SKM-1 treated with dmso at 0.1 percent for 144 hours (cell line): ENCODE data around the gene IER5L.

Experiments
- DNase-seq: peaks from one replicate; lab custom pipeline; 2025; ENCODE audit not compliant: unreplicated experiment; lab: John Stamatoyannopoulos, UW

The IER5L gene

DNA sequence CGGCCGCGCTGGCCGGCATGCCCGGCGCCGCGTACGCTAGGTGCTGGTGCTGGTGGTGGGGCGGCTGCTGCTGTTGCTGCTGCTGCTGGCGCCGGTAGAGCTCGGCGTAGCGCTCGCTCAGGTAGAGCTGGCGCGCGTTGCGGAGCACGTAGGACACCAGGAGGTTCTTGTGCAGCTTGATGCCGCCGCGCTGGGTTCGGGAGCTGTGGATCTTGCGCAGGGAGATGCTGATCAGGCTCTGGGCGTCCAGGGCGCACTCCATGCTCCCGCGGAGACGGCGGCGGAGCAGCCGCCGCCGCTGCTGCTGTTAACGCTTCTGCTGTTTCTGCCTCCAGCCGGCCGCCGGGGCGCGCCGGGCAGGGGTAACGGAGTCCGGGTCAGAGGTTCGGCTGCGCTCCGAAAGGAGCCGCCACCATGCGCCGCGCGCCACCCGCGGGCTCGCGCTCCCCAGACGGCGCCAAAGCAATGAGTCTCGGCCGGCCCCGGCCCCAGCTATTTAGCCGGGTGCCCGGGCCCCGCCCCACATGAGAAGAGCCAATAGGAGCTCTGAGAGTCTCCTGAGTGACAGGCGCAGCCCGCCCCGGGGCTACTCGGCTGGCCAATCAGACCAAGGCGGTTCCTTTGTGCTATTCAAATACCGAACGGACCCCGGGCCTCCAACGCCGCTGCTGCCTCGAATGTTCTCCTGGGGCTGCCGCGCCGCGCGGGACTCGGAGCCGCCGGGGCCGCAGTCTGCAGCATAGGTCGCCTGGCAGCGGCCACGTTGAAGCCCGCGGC, at the start of gene IER5L:
IER5L (minus strand) TSS at position 471 of the 777 bp plus-strand sequence; CDS start at position 262, 209 bp downstream.
- peak; percentile 86 for DNase-seq

DNA sequence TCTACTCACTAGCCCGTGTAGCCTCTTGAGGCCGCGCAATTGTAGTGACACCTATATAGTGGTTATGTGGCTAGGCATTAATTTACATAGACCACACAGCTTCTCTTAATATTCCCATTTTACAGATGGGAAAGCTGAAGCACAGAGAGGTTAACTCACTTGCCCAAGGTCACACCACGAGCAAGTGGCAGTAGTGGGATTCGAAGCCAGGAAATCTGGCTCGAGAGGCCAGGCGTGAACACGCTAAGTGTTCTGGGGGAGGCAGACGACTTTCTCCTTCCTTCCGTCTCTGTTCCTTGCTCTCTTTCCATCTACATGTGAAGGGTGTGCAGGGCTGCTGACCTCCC, 49.8 kb upstream of the IER5L start:
- DNase-seq: no peak

DNA sequence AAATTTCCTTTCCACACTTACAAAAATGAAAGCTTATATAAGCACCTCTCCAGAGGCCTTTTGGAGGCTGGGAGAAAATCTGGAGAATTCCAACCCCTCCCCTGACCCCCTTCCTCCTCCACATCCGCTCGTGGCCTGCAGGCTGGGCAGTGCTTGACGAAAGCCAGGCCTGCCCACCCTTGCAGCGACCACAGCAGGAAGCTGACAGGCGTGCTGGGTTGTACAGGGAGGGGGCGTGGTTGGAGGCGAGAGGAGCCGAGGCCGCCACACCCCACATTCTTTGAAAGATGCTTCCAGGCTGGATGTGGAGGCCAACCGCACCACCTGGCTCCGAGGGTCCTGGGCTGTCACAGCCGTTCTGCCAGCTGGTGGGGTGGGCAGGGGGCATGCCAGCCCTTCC, 47.8 kb upstream of the IER5L start:
- no peak for DNase-seq

DNA sequence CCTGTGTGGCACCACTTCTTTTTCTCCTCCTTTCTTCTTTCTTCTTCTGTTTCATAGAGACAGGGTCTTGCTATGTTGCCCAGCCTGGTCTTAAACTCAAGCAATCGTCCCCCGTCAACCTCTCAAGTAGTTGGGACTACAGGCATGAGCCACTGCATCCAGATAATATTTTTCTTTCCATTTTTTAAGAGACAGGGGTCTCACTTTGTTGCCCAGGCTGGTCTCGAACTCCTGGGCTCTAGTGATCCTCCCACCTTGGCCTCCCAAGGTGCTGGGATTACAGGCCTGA, 47.4 kb upstream of the IER5L start:
- DNase-seq: no peak

DNA sequence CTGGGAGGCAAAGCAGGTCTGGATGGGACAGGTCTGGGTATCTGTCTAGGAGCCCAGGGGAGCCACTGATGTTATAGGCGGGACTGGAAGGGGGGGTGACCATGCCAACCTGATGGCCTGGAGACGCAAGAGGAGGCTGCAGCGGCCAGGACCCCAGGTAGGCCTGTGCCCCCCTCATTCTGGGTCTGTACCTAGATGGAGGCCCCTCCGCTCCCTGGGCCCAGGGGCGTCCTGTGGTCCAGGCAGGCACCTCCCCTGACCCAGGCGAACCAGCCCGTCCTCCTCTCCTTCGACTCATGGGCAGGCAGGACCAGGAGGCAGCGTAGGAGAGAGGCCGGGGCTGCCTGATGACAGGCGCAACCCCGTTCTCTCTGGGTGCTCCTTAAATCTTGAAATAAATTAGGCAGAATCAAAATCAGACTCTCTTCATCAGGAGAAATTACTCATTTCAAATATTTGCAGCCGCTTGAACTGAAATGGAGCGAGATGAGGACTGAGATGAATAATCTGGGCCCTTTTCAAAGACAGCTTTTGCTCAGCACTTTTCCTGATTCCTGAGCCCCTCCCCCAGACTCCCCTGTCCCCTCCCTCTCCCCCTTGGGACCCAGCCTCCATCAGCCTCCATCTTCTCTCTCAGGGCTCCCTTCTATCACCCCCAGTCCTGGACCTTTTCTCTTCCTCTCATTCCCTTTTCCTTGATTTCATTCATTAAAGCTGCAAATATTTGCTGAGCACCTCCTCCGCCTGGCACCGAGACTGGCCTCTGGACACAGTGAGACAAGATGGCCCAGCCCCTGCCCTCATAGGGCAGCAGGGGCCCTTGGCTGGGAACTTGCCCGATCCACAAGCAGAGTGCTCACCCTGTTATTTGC, 46.8 kb upstream of the IER5L start:
- no peak for DNase-seq

DNA sequence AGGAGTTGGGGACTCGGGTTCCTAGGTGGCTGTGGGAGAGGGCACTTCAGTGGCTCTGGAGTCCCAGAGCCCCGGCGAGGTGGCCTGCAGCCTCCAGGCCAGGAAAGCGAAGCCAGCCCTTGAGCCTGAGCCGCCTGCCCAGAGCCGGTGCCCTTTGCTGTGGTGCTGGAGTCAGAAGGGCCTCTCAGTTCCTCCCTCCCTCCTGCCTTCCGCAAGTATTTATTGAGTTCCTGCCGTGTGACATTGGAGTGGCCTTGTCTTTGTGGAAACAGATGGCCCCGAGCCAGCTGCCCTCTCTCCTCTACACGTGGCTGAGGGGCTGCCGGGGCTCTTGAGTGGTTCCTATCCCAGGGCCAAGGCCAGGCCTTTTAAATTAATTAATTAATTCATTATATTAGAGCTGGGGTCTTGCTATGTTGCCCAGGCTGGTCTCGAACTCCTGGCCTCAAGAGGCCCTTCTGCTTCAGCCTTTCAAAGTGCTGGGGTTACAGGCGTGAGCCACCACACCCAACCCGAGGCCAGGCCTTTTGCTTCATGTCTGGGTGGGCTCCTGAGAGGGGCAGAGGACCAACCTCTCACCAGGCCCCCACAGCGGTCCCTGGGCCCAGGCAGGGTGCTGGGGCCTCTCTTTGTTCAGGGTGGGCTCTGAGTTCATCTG, 45.6 kb upstream of the IER5L start:
- DNase-seq: no peak

DNA sequence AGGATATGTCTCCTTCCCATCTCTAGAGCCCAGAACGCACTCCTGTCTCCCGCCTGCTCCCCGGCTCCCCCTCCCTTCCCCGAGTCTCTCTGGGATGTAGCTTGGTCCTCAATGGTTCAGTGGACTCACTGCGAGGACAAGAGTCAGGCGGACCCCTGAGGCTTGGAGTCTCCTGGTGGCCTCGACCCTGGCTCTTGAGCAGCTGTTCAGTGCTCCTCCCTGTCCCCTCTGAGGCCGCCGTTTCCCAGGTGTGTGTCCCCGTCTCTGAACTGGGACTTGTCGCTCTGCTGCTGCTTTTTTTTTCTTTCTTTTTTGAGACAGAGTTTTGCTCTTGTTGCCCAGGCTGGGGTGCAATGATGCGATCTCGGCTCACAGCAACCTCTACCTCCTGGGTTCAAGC, 44.8 kb upstream of the IER5L start:
- no peak for DNase-seq

DNA sequence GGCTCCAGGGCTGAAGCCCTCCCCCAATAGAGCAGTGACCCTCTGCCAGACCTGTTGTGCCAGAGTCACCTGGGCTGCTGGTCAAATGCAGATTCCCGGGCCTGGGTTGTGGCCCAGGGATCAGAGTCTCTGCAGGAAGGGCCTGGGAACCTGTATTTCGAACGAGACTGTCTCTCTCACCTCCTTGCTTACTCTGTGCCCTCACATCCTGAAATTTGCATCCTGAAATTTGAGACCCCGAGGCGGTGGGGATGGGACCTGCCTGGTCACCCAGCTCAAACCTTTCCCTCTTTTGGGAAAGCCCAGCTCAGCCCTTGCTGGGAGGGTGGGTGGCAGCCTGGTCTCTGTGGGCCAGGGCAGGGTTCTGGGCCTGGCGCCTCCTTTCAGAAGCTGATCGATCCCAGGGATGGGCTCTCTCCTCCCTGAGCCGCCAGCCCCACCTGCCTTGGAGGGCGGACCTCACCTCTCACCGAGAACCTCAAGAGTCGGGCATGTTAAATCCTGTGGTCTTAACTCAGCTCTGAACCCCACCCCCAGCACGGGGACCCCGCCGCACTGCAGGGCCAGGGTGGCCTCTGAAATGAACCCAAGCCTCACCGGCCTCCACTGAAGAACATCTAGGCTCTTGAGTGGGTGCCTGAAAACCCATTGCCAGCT, 44.0 kb upstream of the IER5L start:
- DNase-seq: no peak

DNA sequence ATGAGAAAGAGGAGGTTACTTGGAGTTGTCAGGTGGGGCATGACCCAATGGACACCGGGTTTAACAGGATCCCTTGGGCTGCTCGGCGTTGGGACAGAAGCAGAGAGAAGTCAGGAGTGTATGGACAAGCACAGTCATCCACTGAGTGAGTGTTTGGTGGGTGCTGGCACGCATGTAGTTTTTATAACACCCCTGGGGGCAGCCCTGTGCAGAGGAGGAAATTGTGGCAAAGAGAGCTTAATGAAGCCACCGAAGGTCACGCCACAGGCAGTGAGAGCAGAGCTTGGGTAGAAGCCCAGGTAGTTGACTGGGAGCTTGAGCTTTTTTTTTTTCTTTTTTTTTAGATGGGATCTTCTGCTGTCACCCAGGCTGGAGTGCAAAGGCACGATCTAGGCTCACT, 43.2 kb upstream of the IER5L start:
- no peak for DNase-seq

DNA sequence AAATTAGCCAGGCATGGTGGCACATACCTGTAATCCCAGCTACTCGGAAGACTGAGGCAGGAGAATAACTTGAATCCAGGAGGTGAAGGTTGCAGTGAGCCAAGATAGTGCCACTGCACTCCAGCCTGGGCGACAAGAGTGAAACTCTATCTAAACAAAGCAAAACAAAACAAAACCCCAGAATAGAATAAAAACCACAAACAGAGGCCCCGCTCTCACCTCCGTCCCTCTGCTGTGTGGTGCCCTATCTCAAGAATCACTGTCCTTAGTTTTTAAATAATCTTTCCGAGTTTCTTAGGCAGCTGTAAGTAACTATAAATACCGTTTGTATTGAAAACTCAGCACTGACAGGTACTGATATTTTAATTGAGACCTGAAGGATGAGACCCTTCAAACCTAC, 42.7 kb upstream of the IER5L start:
- no peak for DNase-seq

DNA sequence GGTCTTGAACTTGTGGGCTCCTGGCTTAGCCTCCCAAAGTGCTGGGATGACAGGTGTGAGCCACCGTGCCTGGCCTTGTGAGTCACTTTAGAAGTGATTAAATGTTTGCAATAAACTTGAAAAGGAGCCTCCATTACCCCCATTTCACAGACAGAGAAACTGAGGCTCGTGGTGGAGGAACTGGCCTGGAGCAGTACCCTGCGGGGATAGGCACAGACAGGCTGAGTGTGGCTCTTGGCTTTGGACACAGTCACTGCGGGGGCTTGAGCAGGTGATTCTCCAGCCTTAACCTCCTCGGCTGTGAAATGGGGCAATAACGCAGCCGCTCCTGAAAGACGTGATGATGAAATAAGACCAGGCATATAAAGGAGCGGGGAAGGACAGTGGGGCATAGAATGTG, 40.9 kb upstream of the IER5L start:
- DNase-seq: no peak

DNA sequence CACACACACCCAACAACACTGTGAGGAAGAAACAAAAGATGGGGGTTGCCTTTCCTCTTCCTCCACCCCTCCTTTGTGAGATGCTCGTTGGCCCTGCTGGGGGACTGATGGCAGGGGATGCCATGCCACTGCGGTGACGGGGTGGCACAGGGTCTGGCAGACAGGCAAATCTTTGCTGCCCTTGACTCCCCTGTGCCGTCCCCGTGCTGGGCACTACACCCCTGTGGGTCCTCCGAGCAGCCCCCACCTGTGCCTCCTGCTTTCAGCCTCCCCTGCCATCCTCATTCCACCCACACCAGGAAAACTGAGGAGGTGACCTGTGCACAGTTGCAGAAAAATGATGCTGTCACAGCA, 40.2 kb upstream of the IER5L start:
- no peak for DNase-seq

DNA sequence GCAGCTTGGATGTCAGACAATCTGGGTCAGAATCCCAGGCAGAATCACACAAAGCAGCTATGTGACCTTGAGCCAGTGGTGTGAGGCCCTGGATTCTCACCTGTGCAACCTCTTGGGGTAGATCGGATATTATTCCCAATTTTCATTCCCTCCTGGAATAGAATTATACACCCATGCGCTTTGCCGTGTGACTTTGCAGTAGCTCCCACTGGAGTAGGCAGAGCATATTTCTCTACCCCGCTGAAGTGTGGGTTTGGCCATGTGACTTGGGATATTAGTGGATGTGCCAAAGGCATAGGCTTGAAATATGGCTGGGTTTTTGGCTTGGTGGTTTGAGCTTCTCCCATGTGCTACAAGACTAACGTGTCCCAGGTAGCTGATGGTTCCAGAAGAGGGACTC, 35.5 kb upstream of the IER5L start:
- no peak for DNase-seq

DNA sequence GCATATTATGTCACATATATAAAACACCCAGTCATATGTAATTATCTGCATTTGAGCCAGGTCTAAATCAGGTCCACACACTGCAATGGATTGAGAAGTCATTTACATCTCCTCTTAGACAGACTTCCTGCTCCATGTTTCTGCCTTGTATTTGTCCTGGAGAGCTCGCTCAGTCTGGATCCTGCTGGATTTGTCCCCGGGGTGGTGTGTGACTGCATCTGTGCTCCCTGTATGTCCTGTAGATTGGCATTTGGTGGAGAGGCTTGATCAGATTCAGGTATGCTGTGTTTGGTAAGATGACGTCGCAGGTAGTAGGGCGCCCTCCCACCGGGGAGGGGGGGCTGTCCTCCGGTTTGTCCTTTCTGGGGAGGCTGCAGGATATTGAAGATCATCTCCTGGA, 33.6 kb upstream of the IER5L start:
- no peak for DNase-seq

DNA sequence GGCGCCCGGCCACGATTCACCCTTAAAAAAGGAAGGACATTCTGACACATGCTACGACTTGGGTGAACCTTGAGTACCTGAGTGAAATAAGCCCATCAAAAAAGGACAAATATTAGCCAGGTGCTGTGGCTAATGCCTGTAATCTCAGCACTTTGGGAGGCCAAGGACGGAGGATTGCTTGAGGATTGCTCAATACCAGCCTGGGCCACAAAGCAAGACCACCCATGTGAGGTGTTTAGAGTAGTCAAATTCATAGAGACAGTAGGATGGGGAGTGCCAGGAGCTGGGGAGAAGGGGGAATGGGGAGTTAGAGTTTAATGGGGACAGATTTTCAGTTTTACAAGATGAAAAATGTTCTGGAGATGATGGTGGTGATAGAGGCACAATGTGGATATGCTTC, 32.1 kb upstream of the IER5L start:
- DNase-seq: no peak

DNA sequence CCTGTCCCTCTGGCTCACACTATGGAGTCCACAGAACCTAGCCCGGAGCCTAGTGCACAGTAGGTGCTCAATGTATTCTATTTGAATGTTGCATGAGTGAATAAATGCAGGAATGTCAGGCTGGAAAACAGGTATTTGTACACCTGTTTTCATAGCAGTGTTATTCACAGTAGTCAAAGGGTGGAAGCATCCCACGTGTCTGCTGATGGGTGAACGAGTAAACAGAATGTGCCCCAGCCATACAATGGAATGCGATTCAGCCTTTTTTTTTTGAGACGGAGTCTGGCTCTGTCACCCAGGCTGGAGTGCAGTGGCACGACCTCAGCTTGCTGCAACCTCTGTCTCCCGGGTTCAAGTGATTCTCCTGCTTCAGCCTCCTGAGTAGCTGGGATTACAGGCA, 31.5 kb upstream of the IER5L start:
- DNase-seq: no peak

DNA sequence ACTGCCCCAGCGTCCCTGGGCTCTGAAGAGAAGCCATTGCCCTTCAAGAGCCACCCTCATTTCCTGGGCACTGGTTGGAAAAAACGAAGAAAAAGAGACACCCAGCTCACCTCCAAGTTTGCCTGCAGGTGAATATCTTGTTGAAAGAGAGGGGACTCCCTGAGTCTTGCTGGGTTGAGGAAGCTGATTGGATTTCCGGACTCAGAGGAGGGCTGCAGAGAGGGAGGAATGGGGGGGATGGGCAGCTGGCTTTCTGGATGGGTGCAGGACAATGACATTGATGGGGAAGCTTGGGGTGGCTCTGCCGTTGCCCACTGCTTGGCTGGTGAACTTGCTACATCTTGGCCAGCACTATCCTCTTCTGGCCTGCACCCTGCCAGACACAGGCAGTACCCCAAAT, 31.0 kb upstream of the IER5L start:
- no peak for DNase-seq

DNA sequence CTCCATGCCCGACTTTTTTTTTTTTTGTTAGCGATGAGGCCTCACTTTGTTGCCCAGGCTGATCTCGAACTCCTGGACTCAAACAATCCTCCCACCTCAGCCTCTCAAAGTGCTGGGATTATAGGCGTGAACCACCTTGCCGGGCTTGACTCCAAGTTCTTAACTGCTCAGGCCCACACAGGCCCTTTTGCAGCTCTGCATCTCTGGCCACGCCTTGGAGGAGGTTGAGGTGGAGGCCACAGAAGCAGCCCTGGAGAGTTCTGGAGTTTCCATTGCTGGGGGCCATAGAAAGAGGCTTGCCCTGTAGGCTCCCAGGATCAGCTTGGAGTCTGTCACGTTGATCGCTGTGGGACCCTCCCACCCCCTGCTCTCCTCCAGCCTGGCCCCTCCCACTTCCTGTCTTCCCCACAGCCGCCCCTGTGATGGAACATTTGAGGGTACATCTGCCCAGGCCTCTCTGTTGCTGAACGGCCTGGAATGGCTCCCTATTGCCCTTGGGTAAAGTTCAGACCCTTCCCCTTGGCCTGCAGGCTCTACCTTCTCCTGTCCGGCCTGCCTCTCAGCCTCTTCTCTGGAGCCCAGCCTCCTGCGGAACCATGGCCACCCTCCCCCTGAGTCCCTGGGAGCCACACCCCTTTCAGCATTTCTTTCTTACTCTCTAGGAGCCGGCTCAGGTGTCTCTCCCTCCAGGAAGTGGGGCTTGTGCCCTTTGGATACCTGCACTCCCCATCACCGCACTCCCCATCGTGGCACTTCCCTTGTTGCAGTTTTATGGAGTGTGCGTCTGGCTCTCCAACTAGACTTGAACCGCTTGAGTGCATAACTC, 30.4 kb upstream of the IER5L start:
- DNase-seq: no peak

DNA sequence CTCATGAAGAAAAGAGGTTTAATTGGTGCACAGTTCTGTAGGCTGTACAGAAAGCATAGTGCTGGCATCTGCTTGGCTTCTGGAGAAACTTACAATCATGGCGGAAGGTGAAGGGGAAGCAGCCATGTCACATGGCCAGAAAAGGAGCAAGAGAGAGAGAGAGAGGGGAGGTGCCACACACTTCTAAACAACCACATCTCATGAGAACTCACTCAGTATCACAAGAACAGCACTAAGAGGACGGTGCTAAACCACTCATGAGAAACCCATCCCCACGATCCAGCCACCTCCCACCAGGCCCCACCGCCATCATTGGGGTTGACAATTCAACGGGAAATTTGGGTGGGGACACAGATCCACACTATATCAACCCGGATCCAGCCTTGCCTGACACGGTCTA, 28.8 kb upstream of the IER5L start:
- DNase-seq: no peak

DNA sequence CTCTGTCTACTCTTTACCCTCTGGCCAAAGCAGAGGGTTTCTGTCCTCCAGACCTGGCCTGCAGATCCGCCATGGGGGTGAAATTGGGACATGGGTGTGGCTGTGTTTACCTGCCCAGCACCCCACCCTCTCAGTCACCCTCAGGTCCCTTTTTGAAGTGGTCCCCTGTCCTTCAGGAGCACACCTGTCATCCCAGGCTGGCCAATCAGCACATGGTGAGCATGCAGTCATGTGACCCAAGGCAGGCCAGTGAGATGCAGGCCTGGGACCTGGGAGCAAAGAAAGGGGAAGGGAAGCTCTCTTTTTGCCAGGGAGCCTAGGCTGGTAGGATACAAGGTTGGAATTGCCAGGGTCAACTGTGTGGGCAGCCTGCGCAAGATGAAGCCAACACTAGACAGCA, 28.3 kb upstream of the IER5L start:
- no peak for DNase-seq

DNA sequence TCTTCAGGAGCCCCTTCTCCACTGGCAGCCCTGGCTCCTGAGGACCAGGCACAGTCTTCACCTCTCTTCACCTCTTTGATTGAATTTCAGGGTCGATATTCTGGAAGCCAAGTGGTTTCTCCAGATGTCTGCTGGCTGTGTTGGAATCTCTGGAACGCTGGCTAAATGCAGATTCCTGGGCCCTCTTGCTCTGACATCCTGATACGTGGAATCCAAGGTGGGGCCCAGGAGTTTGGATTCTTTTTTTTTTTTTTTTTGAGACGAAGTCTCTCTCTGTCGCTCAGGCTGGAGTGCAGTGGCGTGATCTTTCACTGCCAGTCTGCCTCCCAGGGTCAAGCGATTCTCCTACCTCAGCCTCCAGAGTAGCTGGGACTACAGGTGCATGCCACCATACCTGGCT, 26.8 kb upstream of the IER5L start:
- no peak for DNase-seq
